ENCODE results near the gene NTM.

Gene NTM

GRCh38 chr11:131999955-132000354 lies 629.5 kb downstream of the NTM start:
- H3K27me3 Mint-ChIP-seq, result no peaks in the 10 kb centered on the region
- no peak overlapping the region for H3K4me3 Mint-ChIP-seq
- no peaks in the 10 kb centered on the region for H3K4me1 Mint-ChIP-seq
- H3K27ac Mint-ChIP-seq (ENCODE audit: low read depth), result no peak overlapping the region
- ATAC-seq (replicated peaks; ENCODE audit: extremely low read depth, poor library complexity, severe bottlenecking) (no peak), DNase-seq (ENCODE audit: low spot score in 2 of 2) (no peak)
- H3K9me3 Mint-ChIP-seq, result peaks cover 10% of the 10 kb centered on the region
- no peaks in the 10 kb centered on the region for H3K36me3 Mint-ChIP-seq (ENCODE audit: insufficient read depth)

- ATAC-seq (replicated peaks; ENCODE audit: extremely low read depth, poor library complexity, severe bottlenecking) (no peak), DNase-seq (ENCODE audit: low spot score in 2 of 2) (no peak)
- no peaks in the 10 kb centered on the region for H3K27me3 Mint-ChIP-seq
- H3K4me3 Mint-ChIP-seq, result no peak overlapping the region
- peaks cover 6% of the 10 kb centered on the region for H3K9me3 Mint-ChIP-seq
- H3K27ac Mint-ChIP-seq (ENCODE audit: low read depth), result no peak overlapping the region
- no peaks in the 10 kb centered on the region for H3K4me1 Mint-ChIP-seq
- no peaks in the 10 kb centered on the region for H3K36me3 Mint-ChIP-seq (ENCODE audit: insufficient read depth)
These were observed 635.5 kb downstream of the NTM start for GRCh38 chr11:132005887-132006286.

DNA sequence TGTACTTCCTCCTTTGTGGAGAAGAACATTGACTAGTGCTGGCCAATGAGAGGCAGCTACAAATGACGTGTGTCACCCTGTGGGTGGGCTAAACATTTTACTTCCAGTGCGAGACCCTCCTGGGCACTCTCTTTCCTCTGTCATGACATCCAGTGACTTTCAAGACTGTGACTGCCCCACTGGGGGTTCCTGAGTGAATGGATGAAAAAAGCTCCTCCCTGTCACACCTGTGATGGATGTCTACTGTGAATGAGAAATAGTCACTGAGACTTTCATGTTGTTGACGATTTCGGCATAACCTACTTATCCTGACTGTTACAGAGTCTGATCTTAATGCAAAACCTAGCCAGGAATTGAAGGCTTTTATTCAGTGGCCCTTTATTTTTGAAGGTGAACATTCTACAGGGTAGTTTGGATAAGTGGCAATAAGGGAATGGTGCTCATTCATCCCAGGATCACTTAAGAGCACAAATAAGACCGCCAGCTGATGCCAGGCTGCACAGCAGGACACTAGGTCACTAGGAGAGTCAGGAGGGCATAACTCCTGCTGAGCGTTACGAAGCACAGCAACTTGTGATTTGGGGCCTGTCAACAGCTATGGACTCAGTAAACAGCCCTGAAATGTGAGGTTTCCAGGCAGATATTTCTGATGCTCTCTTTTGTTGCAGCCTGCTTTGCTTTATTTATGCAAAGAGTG lies 636.6 kb downstream of the NTM start:
- Mint-ChIP-seq H3K27ac (ENCODE audit: low read depth) (no peak overlapping the region), H3K27me3 (no peaks in the 10 kb centered on the region), H3K9me3 (peaks cover 6% of the 10 kb centered on the region), H3K36me3 (ENCODE audit: insufficient read depth) (no peaks in the 10 kb centered on the region), H3K4me1 (no peaks in the 10 kb centered on the region), H3K4me3 (no peak overlapping the region)
- ATAC-seq (replicated peaks; ENCODE audit: extremely low read depth, poor library complexity, severe bottlenecking) (no peak), DNase-seq (ENCODE audit: low spot score in 2 of 2) (no peak)

DNA sequence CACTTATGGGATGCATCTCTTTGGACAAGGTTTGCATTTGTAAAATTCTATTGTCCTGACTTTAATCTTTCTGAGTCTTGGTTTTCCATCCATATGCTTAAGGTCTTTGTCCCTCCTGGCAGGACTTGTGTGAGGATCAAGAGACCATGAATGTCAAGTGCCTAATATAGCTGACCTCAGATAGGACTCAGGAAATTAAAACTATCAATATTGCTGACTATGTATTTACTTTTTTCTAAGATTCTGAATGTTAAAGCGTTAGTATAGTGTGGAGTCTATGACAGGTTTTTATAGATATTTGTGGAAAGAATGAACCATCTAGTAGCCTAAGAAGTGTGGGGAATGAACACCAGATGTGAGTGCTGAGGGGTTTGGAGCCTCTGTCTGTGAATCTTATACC lies 637.8 kb downstream of the NTM start:
- Mint-ChIP-seq H3K9me3 (peaks cover 6% of the 10 kb centered on the region), H3K4me1 (no peaks in the 10 kb centered on the region), H3K4me3 (no peak overlapping the region), H3K36me3 (ENCODE audit: insufficient read depth) (no peaks in the 10 kb centered on the region), H3K27ac (ENCODE audit: low read depth) (no peak overlapping the region), H3K27me3 (no peaks in the 10 kb centered on the region)
- DNase-seq (ENCODE audit: low spot score in 2 of 2), result no peak
- ATAC-seq (replicated peaks; ENCODE audit: extremely low read depth, poor library complexity, severe bottlenecking), result no peak

- peaks cover 6% of the 10 kb centered on the region for H3K9me3 Mint-ChIP-seq
- no peaks in the 10 kb centered on the region for H3K36me3 Mint-ChIP-seq (ENCODE audit: insufficient read depth)
- no peaks in the 10 kb centered on the region for H3K4me1 Mint-ChIP-seq
- H3K27me3 Mint-ChIP-seq, result no peaks in the 10 kb centered on the region
- H3K4me3 Mint-ChIP-seq, result no peak overlapping the region
- DNase-seq (ENCODE audit: low spot score in 2 of 2) (no peak), ATAC-seq (replicated peaks; ENCODE audit: extremely low read depth, poor library complexity, severe bottlenecking) (no peak)
- no peak overlapping the region for H3K27ac Mint-ChIP-seq (ENCODE audit: low read depth)
These were observed 638.5 kb downstream of the NTM start for GRCh38 chr11:132008872-132009271.

DNA sequence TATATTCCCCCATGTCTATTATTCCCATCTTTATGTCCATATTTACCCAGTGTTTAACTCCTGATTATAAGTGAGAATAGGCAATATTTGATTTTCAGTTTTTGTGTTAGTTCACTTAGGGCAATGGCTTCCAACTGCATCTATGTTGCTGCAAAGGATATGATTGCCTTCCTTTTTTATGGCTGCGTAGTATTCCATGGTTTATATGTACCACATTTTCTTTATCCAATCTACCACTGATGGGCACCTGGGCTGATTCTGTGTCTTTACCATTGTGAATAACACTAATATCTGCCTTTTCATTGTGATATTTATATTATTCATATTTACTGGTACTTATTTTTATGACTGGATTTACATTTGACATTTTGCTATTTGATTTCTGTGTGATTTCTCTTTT lies 649.6 kb downstream of the NTM start:
- peaks cover 11% of the 10 kb centered on the region for H3K9me3 Mint-ChIP-seq
- H3K4me1 Mint-ChIP-seq, result no peaks in the 10 kb centered on the region
- no peak for DNase-seq (ENCODE audit: low spot score in 2 of 2)
- no peak for ATAC-seq (replicated peaks; ENCODE audit: extremely low read depth, poor library complexity, severe bottlenecking)
- no peak overlapping the region for H3K27ac Mint-ChIP-seq (ENCODE audit: low read depth)
- H3K4me3 Mint-ChIP-seq, result no peak overlapping the region
- H3K36me3 Mint-ChIP-seq (ENCODE audit: insufficient read depth), result no peaks in the 10 kb centered on the region
- no peaks in the 10 kb centered on the region for H3K27me3 Mint-ChIP-seq

GRCh38 chr11:132022285-132022684 lies 651.9 kb downstream of the NTM start:
- no peaks in the 10 kb centered on the region for H3K27me3 Mint-ChIP-seq
- H3K36me3 Mint-ChIP-seq (ENCODE audit: insufficient read depth), result peaks cover 1% of the 10 kb centered on the region
- no peak overlapping the region for H3K4me3 Mint-ChIP-seq
- DNase-seq (ENCODE audit: low spot score in 2 of 2) (no peak), ATAC-seq (replicated peaks; ENCODE audit: extremely low read depth, poor library complexity, severe bottlenecking) (no peak)
- H3K9me3 Mint-ChIP-seq, result peaks cover 11% of the 10 kb centered on the region
- no peaks in the 10 kb centered on the region for H3K4me1 Mint-ChIP-seq
- no peak overlapping the region for H3K27ac Mint-ChIP-seq (ENCODE audit: low read depth)

- no peak overlapping the region for H3K4me3 Mint-ChIP-seq
- H3K36me3 Mint-ChIP-seq (ENCODE audit: insufficient read depth), result peaks cover 1% of the 10 kb centered on the region
- H3K9me3 Mint-ChIP-seq, result peaks cover 11% of the 10 kb centered on the region
- ATAC-seq (replicated peaks; ENCODE audit: extremely low read depth, poor library complexity, severe bottlenecking), result no peak
- H3K4me1 Mint-ChIP-seq, result no peaks in the 10 kb centered on the region
- DNase-seq (ENCODE audit: low spot score in 2 of 2), result no peak
- no peak overlapping the region for H3K27ac Mint-ChIP-seq (ENCODE audit: low read depth)
- H3K27me3 Mint-ChIP-seq, result no peaks in the 10 kb centered on the region
These were observed 652.5 kb downstream of the NTM start for GRCh38 chr11:132022733-132023478.

DNA sequence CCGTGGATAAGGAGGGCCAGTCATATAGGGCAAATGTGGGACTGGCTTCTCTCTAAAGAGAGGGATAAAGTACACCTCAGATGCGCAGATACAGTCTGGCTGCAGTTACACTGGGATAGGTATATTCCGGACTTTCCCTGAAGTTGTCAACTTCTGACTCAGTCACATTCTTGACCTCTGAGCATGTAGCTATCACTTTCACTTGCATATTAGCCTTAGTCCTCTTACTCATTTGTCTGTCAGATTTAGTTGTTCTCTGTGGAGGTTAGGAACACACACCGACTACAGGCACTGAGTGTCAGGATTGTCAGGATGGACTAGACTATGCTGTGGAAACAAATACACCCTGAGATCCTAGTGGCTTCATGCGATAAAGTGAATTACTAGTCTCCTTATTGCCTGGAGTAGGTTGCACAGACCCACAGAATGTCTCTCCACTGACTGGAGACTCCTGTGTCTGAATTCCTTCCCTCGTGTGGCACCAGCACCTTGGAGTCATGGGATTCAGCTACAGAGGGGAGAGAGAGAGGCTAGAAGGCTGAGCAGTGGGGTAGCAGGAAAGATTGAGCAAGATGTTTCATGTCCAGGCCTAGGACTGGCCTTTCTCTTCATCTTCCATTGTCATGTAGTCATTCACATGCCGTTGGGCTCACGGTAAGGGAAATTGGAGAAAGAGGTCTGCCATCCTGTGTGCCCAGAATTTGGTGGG lies 654.3 kb downstream of the NTM start:
- no peak overlapping the region for H3K4me3 Mint-ChIP-seq
- H3K36me3 Mint-ChIP-seq (ENCODE audit: insufficient read depth), result peaks cover 1% of the 10 kb centered on the region
- DNase-seq (ENCODE audit: low spot score in 2 of 2), result no peak
- H3K27ac Mint-ChIP-seq (ENCODE audit: low read depth), result no peak overlapping the region
- H3K4me1 Mint-ChIP-seq, result no peaks in the 10 kb centered on the region
- no peaks in the 10 kb centered on the region for H3K27me3 Mint-ChIP-seq
- no peak for ATAC-seq (replicated peaks; ENCODE audit: extremely low read depth, poor library complexity, severe bottlenecking)
- peaks cover 11% of the 10 kb centered on the region for H3K9me3 Mint-ChIP-seq

DNA sequence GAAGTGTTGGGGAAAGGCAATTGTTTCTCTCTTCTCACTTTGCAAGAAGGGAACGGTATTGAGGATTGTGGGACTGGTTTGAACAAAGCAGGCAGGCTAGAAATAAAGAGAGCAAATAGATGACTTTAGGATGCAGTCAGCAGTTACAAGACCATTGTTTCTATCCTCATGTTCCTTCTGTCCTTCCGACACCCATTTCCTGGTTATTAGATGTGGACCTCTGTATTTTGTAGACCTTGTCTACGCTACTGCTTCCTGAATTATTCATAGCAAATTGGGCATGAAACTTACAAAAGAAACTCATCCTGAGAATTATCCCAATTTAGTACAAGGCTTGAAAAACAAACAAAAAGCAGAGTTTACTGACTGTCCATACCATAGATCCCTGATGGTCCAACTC lies 656.3 kb downstream of the NTM start:
- Mint-ChIP-seq H3K36me3 (ENCODE audit: insufficient read depth) (peaks cover 1% of the 10 kb centered on the region), H3K27ac (ENCODE audit: low read depth) (no peak overlapping the region), H3K4me3 (no peak overlapping the region), H3K27me3 (no peaks in the 10 kb centered on the region), H3K9me3 (peaks cover 6% of the 10 kb centered on the region), H3K4me1 (no peaks in the 10 kb centered on the region)
- DNase-seq (ENCODE audit: low spot score in 2 of 2), result no peak
- no peak for ATAC-seq (replicated peaks; ENCODE audit: extremely low read depth, poor library complexity, severe bottlenecking)

- Mint-ChIP-seq H3K9me3 (peaks cover 2% of the 10 kb centered on the region), H3K27ac (ENCODE audit: low read depth) (no peak overlapping the region)
- DNase-seq (ENCODE audit: low spot score in 2 of 2), result no peak
These were observed 658.2 kb downstream of the NTM start for GRCh38 chr11:132028380-132029240.

DNA sequence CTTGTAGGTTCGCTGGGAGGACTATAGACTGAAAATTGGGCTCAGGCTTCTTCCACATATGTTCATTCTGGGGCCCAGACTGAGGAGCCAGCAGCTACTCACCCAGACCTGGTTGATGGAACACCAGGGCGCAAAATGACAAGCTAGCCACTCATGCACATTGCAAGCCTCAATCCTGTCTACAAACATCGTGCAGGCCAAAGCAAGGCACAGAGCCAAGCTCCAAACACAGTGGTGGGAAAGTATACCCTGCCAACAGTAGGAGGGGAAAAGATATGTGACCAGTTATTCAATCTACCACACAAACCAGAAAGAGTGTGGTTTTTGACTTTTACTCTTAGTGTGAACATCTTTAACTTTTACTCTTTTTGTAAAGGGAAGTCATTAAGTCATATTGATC lies 660.5 kb downstream of the NTM start:
- no peak for DNase-seq (ENCODE audit: low spot score in 2 of 2)
- Mint-ChIP-seq H3K9me3 (no peaks in the 10 kb centered on the region), H3K4me1 (no peaks in the 10 kb centered on the region), H3K36me3 (ENCODE audit: insufficient read depth) (peaks cover 1% of the 10 kb centered on the region), H3K27ac (ENCODE audit: low read depth) (no peak overlapping the region), H3K4me3 (no peak overlapping the region), H3K27me3 (no peaks in the 10 kb centered on the region)
- no peak for ATAC-seq (replicated peaks; ENCODE audit: extremely low read depth, poor library complexity, severe bottlenecking)

More at GRCh38 chr11:132028380-132029240, 658.2 kb downstream of the NTM start:
- Mint-ChIP-seq H3K27me3 (no peaks in the 10 kb centered on the region), H3K4me3 (no peak overlapping the region), H3K36me3 (ENCODE audit: insufficient read depth) (peaks cover 1% of the 10 kb centered on the region), H3K4me1 (no peaks in the 10 kb centered on the region)
- no peak for ATAC-seq (replicated peaks; ENCODE audit: extremely low read depth, poor library complexity, severe bottlenecking)

Measured in central memory CD8-positive, alpha-beta T cell (primary cell).